TTC549 (cell line): ENCODE measurements around the gene BRINP1.
"Not testable (repeated sequence)": the region's sequence is repeated elsewhere in the genome, so short reads cannot be mapped to it uniquely, and the experiment has no call there.

ENCODE experiments used
- FAIRE-seq: peaks from 2 replicates; lab custom pipeline; 2012; peaks lifted over from hg19 to GRCh38; lab: Jason Lieb, UNC

The BRINP1 gene

GRCh38 chr9:119197893-119198607, 171.2 kb downstream of the BRINP1 start:
- no peak for FAIRE-seq

GRCh38 chr9:119195521-119195920, 173.7 kb downstream of the BRINP1 start:
- FAIRE-seq, result no peak

GRCh38 chr9:119185298-119185697, 183.9 kb downstream of the BRINP1 start:
- no peak for FAIRE-seq

- FAIRE-seq, result no peak
Measured at GRCh38 chr9:119184265-119184936, 184.8 kb downstream of the BRINP1 start.

- no peak for FAIRE-seq
Measured at GRCh38 chr9:119181561-119181960, 187.7 kb downstream of the BRINP1 start.

- no peak for FAIRE-seq
Measured at GRCh38 chr9:119180897-119181296, 188.3 kb downstream of the BRINP1 start.

GRCh38 chr9:119179701-119180100, 189.5 kb downstream of the BRINP1 start:
- FAIRE-seq, result no peak

GRCh38 chr9:119177196-119177595, 192.0 kb downstream of the BRINP1 start:
- no peak for FAIRE-seq

- no peak for FAIRE-seq
Measured at GRCh38 chr9:119175581-119175980, 193.7 kb downstream of the BRINP1 start.

- FAIRE-seq, result not testable (repeated sequence)
Measured at GRCh38 chr9:119169222-119169621, 200.0 kb downstream of the BRINP1 start.

GRCh38 chr9:119167876-119168275, 201.4 kb downstream of the BRINP1 start:
- FAIRE-seq, result no peak

GRCh38 chr9:119167267-119167666, 202.0 kb downstream of the BRINP1 start:
- no peak for FAIRE-seq

GRCh38 chr9:119166096-119166495, 203.1 kb downstream of the BRINP1 start:
- FAIRE-seq, result no peak

- FAIRE-seq, result no peak
Measured at GRCh38 chr9:119165131-119165530, 204.1 kb downstream of the BRINP1 start.

GRCh38 chr9:119164716-119165115, 204.5 kb downstream of the BRINP1 start:
- FAIRE-seq, result no peak

GRCh38 chr9:119160551-119160950, 208.7 kb downstream of the BRINP1 start:
- FAIRE-seq, result no peak

GRCh38 chr9:119159386-119159785, 209.8 kb downstream of the BRINP1 start:
- no peak for FAIRE-seq

GRCh38 chr9:119157196-119157595, 212.0 kb downstream of the BRINP1 start:
- FAIRE-seq, result no peak

GRCh38 chr9:119156354-119156753, 212.9 kb downstream of the BRINP1 start:
- FAIRE-seq, result no peak

GRCh38 chr9:119154527-119154926, 214.7 kb downstream of the BRINP1 start:
- no peak for FAIRE-seq

GRCh38 chr9:119153402-119153801, 215.8 kb downstream of the BRINP1 start:
- FAIRE-seq, result no peak

GRCh38 chr9:119148855-119149254, 220.4 kb downstream of the BRINP1 start:
- no peak for FAIRE-seq

GRCh38 chr9:119137479-119137878, 231.8 kb downstream of the BRINP1 start:
- no peak for FAIRE-seq

- no peak for FAIRE-seq
Measured at GRCh38 chr9:119126040-119126439, 243.2 kb downstream of the BRINP1 start.
